HCT116 (cell line): ENCODE data around the gene GDAP1L1.

ENCODE experiments used
- CTCF ChIP-seq, 3 experiments: fragments of 200-600 bp in 1 of 3; sonication (generic) in 1 of 3; IDR thresholded peaks in 2 of 3; conservative IDR thresholded peaks in 1 of 3; 2 replicates each; pipeline ENCODE4 v1.5.1; 2012 to 2017; ENCODE audit warnings: low read depth in 2 of 3, low read length in 2 of 3, antibody characterized with exemption in 1 of 3, borderline replicate concordance in 1 of 3, control low read depth in 1 of 3, mild to moderate bottlenecking in 1 of 3, mixed read lengths in 1 of 3, mixed run types in 1 of 3, moderate library complexity in 1 of 3; ENCODE audit not compliant: insufficient read depth in 1 of 3
- SIN3A ChIP-seq: IDR thresholded peaks from 2 replicates; pipeline ENCODE4 v1.6.1; 2012; ENCODE audit warnings: low read depth
- YY1 ChIP-seq: IDR thresholded peaks from 2 replicates; pipeline ENCODE4 v1.6.1; 2011; ENCODE audit warnings: low read length, low read depth, moderate library complexity, mild to moderate bottlenecking; ENCODE audit not compliant: insufficient replicate concordance; ENCODE audit errors: extremely low read depth

- TF ChIP-seq SIN3A: no peak
- no peak for TF ChIP-seq CTCF (IDR thresholded peaks at IDR 0.05 in 2 of 3, conservative IDR thresholded peaks at IDR 0.05 in 1 of 3; ENCODE audit: borderline replicate concordance in 1 of 3, insufficient read depth in 1 of 3, low read depth in 2 of 3, low read length in 2 of 3)
- no peak for TF ChIP-seq YY1
Measured at GRCh38 chr20:44314870-44315269, 67.8 kb downstream of the GDAP1L1 start.
